H9 (cell line): ENCODE results near the gene TCIRG1. TPM values are rescaled to one million over a fixed set of nuclear protein-coding genes. Genes with fewer than 3 reads are reported as not detected.
A peak's percentile ranks its signal among the peaks of the same experiment; 100 is the strongest.
"Not testable (repeated sequence)": the region's sequence is repeated elsewhere in the genome, so short reads cannot be mapped to it uniquely, and the experiment has no call there.

Source experiments
- DNase-seq: peaks from one replicate; pipeline ENCODE4 v3.0.0-alpha.2; 2017
- H2AFZ ChIP-seq: one replicate; pipeline ENCODE4 v1.6.1; 2013; ENCODE audit warnings: mild to moderate bottlenecking, low read length, control low read depth, moderate library complexity
- H2AK5ac ChIP-seq: 2 replicates; pipeline ENCODE4 v1.6.1; 2013; ENCODE audit warnings: low read length, control low read depth, mixed read lengths; ENCODE audit not compliant: insufficient read length
- H2BK120ac ChIP-seq: one replicate; pipeline ENCODE4 v1.6.1; 2013; ENCODE audit warnings: low read depth, mild to moderate bottlenecking, low read length, control low read depth, inconsistent platforms; ENCODE audit not compliant: poor library complexity, severe bottlenecking
- H2BK12ac ChIP-seq: 2 replicates; pipeline ENCODE4 v1.6.1; 2013; ENCODE audit warnings: low read length, control low read depth, mixed read lengths, low read depth; ENCODE audit not compliant: insufficient read length
- H2BK15ac ChIP-seq: 2 replicates; pipeline ENCODE4 v1.6.1; 2013; ENCODE audit warnings: low read depth, low read length, control low read depth
- H2BK20ac ChIP-seq: one replicate; pipeline ENCODE4 v1.6.1; 2013; ENCODE audit warnings: low read depth, mild to moderate bottlenecking, low read length, control low read depth, inconsistent platforms; ENCODE audit not compliant: poor library complexity, severe bottlenecking
- H2BK5ac ChIP-seq: 2 replicates; pipeline ENCODE4 v1.6.1; 2013; ENCODE audit warnings: low read length, control low read depth, mixed read lengths; ENCODE audit not compliant: insufficient read length
- H3K14ac ChIP-seq: 2 replicates; pipeline ENCODE4 v1.6.1; 2013; ENCODE audit warnings: low read length, control low read depth; ENCODE audit not compliant: insufficient read depth
- H3K18ac ChIP-seq: 2 replicates; pipeline ENCODE4 v1.6.1; 2013; ENCODE audit warnings: low read depth, mild to moderate bottlenecking, mixed read lengths, low read length, control low read depth; ENCODE audit not compliant: insufficient read length
- H3K23ac ChIP-seq: 2 replicates; pipeline ENCODE4 v1.6.1; 2013; ENCODE audit warnings: low read length, control low read depth, mixed read lengths, low read depth; ENCODE audit not compliant: insufficient read length
- H3K23me2 ChIP-seq: 2 replicates; pipeline ENCODE4 v1.6.1; 2013; ENCODE audit warnings: low read depth, mild to moderate bottlenecking, mixed read lengths, low read length, control low read depth; ENCODE audit not compliant: insufficient read length, poor library complexity, severe bottlenecking
- H3K27ac ChIP-seq: 2 replicates; pipeline ENCODE4 v1.5.1; 2013; ENCODE audit warnings: low read length, control low read depth, mixed read lengths, low read depth; ENCODE audit not compliant: insufficient read length
- H3K27me3 ChIP-seq: 2 replicates; pipeline ENCODE4 v1.6.1; 2013; ENCODE audit warnings: low read length, control low read depth, inconsistent platforms; ENCODE audit not compliant: insufficient read depth
- H3K4ac ChIP-seq: 2 replicates; pipeline ENCODE4 v1.6.1; 2013; ENCODE audit warnings: low read depth, mild to moderate bottlenecking, control low read depth, inconsistent platforms, low read length, moderate library complexity
- H3K4me1 ChIP-seq: 2 replicates; pipeline ENCODE4 v1.6.1; 2013; ENCODE audit warnings: low read length, control low read depth, inconsistent platforms; ENCODE audit not compliant: insufficient read depth
- H3K4me2 ChIP-seq: 2 replicates; pipeline ENCODE4 v1.6.1; 2013; ENCODE audit warnings: low read length, control low read depth, mixed read lengths; ENCODE audit not compliant: insufficient read length, insufficient read depth
- H3K56ac ChIP-seq: 2 replicates; pipeline ENCODE4 v1.6.1; 2013; ENCODE audit warnings: low read depth, mild to moderate bottlenecking, mixed read lengths, low read length, control low read depth; ENCODE audit not compliant: insufficient read length
- H3K79me1 ChIP-seq: 2 replicates; pipeline ENCODE4 v1.6.1; 2013; ENCODE audit warnings: low read depth, mild to moderate bottlenecking, moderate library complexity, low read length, control low read depth, inconsistent platforms; ENCODE audit not compliant: insufficient read depth, poor library complexity, severe bottlenecking
- H3K79me2 ChIP-seq: 2 replicates; pipeline ENCODE4 v1.6.1; 2013; ENCODE audit warnings: low read length, control low read depth, inconsistent platforms; ENCODE audit not compliant: insufficient read depth
- H3K9ac ChIP-seq: 2 replicates; pipeline ENCODE4 v1.6.1; 2013; ENCODE audit warnings: low read length, control low read depth, mixed read lengths; ENCODE audit not compliant: insufficient read length; ENCODE audit errors: extremely low read depth
- H3K9me3 ChIP-seq: one replicate; pipeline ENCODE4 v1.6.1; 2013; ENCODE audit warnings: low read depth, low read length, inconsistent platforms; ENCODE audit not compliant: control insufficient read depth
- H3T11ph ChIP-seq: one replicate; pipeline ENCODE4 v1.6.1; 2013; ENCODE audit warnings: mild to moderate bottlenecking, low read length, control low read depth, inconsistent platforms
- H4K20me1 ChIP-seq: one replicate; pipeline ENCODE4 v1.6.1; 2013; ENCODE audit not compliant: control insufficient read depth, insufficient read length, insufficient read depth
- H4K5ac ChIP-seq: 2 replicates; pipeline ENCODE4 v1.6.1; 2013; ENCODE audit warnings: low read depth, mild to moderate bottlenecking, mixed read lengths, low read length, control low read depth; ENCODE audit not compliant: insufficient read length
- H4K8ac ChIP-seq: replicated peaks from 2 replicates; pipeline ENCODE4 v1.6.1; 2013; ENCODE audit warnings: low read length, control low read depth, mixed read lengths, low read depth; ENCODE audit not compliant: insufficient read length
- H4K91ac ChIP-seq: 2 replicates; pipeline ENCODE4 v1.6.1; 2013; ENCODE audit warnings: low read depth, mild to moderate bottlenecking, moderate library complexity, mixed read lengths, low read length, control low read depth; ENCODE audit not compliant: insufficient read length
- H3K27ac Mint-ChIP-seq, 3 experiments: 2 replicates in 2 of 3; 3 replicates in 1 of 3; pipeline ENCODE4 v1.8.0; 2020 to 2021; ENCODE audit warnings: mixed read lengths in 3 of 3, mild to moderate bottlenecking in 1 of 3, moderate library complexity in 1 of 3
- H3K27me3 Mint-ChIP-seq: 2 replicates; pipeline ENCODE4 v1.8.0; 2021; ENCODE audit warnings: low read depth, mild to moderate bottlenecking, moderate library complexity, mixed read lengths
- H3K36me3 Mint-ChIP-seq, 3 experiments: 2 replicates in 2 of 3; 3 replicates in 1 of 3; pipeline ENCODE4 v1.8.0; 2020 to 2021; ENCODE audit warnings: low read depth in 3 of 3, mixed read lengths in 3 of 3; ENCODE audit not compliant: insufficient read depth in 1 of 3
- H3K4me1 Mint-ChIP-seq, 2 experiments: 2 replicates each; pipeline ENCODE4 v1.8.0; 2020; ENCODE audit warnings: mixed read lengths in 2 of 2
- H3K4me3 Mint-ChIP-seq, 2 experiments: 2 replicates in 1 of 2; 3 replicates in 1 of 2; pipeline ENCODE4 v1.8.0; 2020 to 2021; ENCODE audit warnings: mild to moderate bottlenecking in 2 of 2, mixed read lengths in 2 of 2, moderate library complexity in 1 of 2
- H3K9me3 Mint-ChIP-seq, 2 experiments: 2 replicates in 1 of 2; 3 replicates in 1 of 2; pipeline ENCODE4 v1.8.0; 2020; ENCODE audit warnings: mild to moderate bottlenecking in 2 of 2, mixed read lengths in 2 of 2, moderate library complexity in 1 of 2
- WGBS: extraction: QIAGEN DNeasy Blood & Tissue Kit; methylation state at CpG from one replicate; pipeline ENCODE4 v1.1.7; 2013; ENCODE audit warnings: missing lambda C conversion rate, low lambda C conversion rate, mixed read lengths; ENCODE audit not compliant: insufficient read length; ENCODE audit errors: extremely low coverage; 5-methylcytosine and 5-hydroxymethylcytosine counted together
- total RNA-seq: library from RNA; stranded (reverse); gene quantifications from 2 replicates; pipeline ENCODE4 v1.2.1, GENCODE V29; 2021
- TF ChIP-seq, protein P1 (sequence below): fragments of 200-600 bp; sonication (generic); conservative IDR thresholded peaks from 3 replicates; pipeline ENCODE4 v1.8.0; 2021; ENCODE audit warnings: antibody characterized with exemption, mild to moderate bottlenecking

The TCIRG1 gene
- total RNA-seq, 1 experiment from 2014 or later: 24.4 TPM

DNA sequence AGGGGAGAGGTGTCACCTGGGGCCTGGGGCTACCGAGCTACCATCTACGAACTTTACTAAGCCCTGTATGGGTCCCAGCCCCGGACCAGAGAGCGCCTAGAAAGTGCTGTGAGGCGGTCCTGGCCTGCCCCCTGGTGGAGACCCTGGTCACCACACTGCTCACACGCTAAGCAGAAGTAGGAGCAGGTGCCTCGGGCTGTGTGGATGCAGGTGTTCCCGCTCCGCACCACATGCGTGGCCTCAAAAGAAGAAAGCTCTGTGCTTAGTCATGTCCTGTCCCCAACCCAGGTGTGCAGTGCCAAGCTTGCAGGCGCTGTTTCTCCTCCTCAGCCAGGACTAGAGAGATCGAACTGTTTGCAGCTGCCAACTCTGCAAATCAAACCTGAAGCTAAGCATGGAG, 45.0 kb upstream of the TCIRG1 start:
- H3K56ac ChIP-seq, H3K79me1 ChIP-seq, H3K79me2 ChIP-seq, H2AK5ac ChIP-seq, H3K27me3 ChIP-seq, H3K4me3 Mint-ChIP-seq, H4K5ac ChIP-seq, H3K23me2 ChIP-seq, H3T11ph ChIP-seq, H2BK5ac ChIP-seq, H2BK20ac ChIP-seq, H3K9ac ChIP-seq, H4K20me1 ChIP-seq, H2BK15ac ChIP-seq, H3K4me1 ChIP-seq, H3K4me2 ChIP-seq, H2AFZ ChIP-seq, H3K18ac ChIP-seq, H3K36me3 Mint-ChIP-seq, H3K4ac ChIP-seq, H2BK120ac ChIP-seq, H3K9me3 ChIP-seq, H4K91ac ChIP-seq, H3K9me3 Mint-ChIP-seq, H3K27ac ChIP-seq, H4K8ac ChIP-seq, H3K14ac ChIP-seq, H2BK12ac ChIP-seq, H3K23ac ChIP-seq: not testable (repeated sequence)
- peak overlapping the region in 1 of 3 experiments; percentile 79; a peak in 1 of 7 replicates for H3K27ac Mint-ChIP-seq
- DNase-seq: peak; percentile 78
- peaks cover 17 to 19% of the 10 kb centered on the region in 2 experiments for H3K4me1 Mint-ChIP-seq
- no CpG with 5 or more reads among the region's 12 CpGs for WGBS
- H3K27me3 Mint-ChIP-seq: peaks cover 14% of the 10 kb centered on the region
- TF ChIP-seq, protein P1, sequence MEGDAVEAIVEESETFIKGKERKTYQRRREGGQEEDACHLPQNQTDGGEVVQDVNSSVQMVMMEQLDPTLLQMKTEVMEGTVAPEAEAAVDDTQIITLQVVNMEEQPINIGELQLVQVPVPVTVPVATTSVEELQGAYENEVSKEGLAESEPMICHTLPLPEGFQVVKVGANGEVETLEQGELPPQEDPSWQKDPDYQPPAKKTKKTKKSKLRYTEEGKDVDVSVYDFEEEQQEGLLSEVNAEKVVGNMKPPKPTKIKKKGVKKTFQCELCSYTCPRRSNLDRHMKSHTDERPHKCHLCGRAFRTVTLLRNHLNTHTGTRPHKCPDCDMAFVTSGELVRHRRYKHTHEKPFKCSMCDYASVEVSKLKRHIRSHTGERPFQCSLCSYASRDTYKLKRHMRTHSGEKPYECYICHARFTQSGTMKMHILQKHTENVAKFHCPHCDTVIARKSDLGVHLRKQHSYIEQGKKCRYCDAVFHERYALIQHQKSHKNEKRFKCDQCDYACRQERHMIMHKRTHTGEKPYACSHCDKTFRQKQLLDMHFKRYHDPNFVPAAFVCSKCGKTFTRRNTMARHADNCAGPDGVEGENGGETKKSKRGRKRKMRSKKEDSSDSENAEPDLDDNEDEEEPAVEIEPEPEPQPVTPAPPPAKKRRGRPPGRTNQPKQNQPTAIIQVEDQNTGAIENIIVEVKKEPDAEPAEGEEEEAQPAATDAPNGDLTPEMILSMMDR: peak; percentile 80

GRCh38 chr11:67994387-67994786, 44.4 kb upstream of the TCIRG1 start:
- not testable (repeated sequence) for H3K79me2 ChIP-seq, H4K8ac ChIP-seq, DNase-seq, H3K27ac Mint-ChIP-seq, H2AFZ ChIP-seq, H4K20me1 ChIP-seq, H4K5ac ChIP-seq, H3K36me3 Mint-ChIP-seq, H3K9ac ChIP-seq, H3K4ac ChIP-seq, H4K91ac ChIP-seq, H3K18ac ChIP-seq, H2BK15ac ChIP-seq, H3K79me1 ChIP-seq, H2AK5ac ChIP-seq, H3K14ac ChIP-seq, H2BK5ac ChIP-seq, H3K23me2 ChIP-seq, H3K9me3 ChIP-seq, H3K27me3 ChIP-seq, H3K27ac ChIP-seq, H3K56ac ChIP-seq, H3T11ph ChIP-seq, H3K23ac ChIP-seq, H2BK120ac ChIP-seq, H3K4me1 ChIP-seq, H2BK12ac ChIP-seq, H3K4me2 ChIP-seq, H3K9me3 Mint-ChIP-seq, H3K4me3 Mint-ChIP-seq, H2BK20ac ChIP-seq
- no CpG with 5 or more reads among the region's 5 CpGs for WGBS
- Mint-ChIP-seq H3K27me3 (peaks cover 14% of the 10 kb centered on the region), H3K4me1 (peaks cover 17 to 19% of the 10 kb centered on the region in 2 experiments)
